K562 (cell line): ENCODE results near the gene BNIP3. TPM values are rescaled to one million over a fixed set of nuclear protein-coding genes. Genes with fewer than 3 reads are reported as not detected.

ENCODE experiments used
- ASH1L ChIP-seq: fragments of 450-650 bp; IDR thresholded peaks from 2 replicates; pipeline ENCODE4 v1.6.1; 2018; ENCODE audit warnings: borderline replicate concordance, mild to moderate bottlenecking, low read depth; ENCODE audit not compliant: partially characterized antibody
- BACH1 ChIP-seq: fragments of 200-800 bp; sonication (Bioruptor generic); IDR thresholded peaks from 2 replicates; pipeline ENCODE4 v1.6.1; 2016; ENCODE audit warnings: missing genetic modification characterization, missing compliant biosample characterization
- BDP1 ChIP-seq: IDR thresholded peaks from 3 replicates; pipeline ENCODE4 v1.6.1; 2011; ENCODE audit not compliant: insufficient read length, insufficient read depth
- CGGBP1 ChIP-seq: fragments of 250-450 bp; sonication (Bioruptor Pico); IDR thresholded peaks from 2 replicates; pipeline ENCODE4 v1.9.0; 2021; ENCODE audit warnings: mild to moderate bottlenecking
- CSDE1 ChIP-seq, 2 experiments: fragments of 450-650 bp; IDR thresholded peaks; 2 replicates each; pipeline ENCODE4 v1.6.1; 2016; ENCODE audit warnings: mild to moderate bottlenecking in 1 of 2
- ELF2 ChIP-seq: fragments of 250-450 bp; sonication (Bioruptor Pico); IDR thresholded peaks from 2 replicates; pipeline ENCODE4 v1.5.0; 2021; ENCODE audit warnings: mild to moderate bottlenecking
- FOXA3 ChIP-seq, 2 experiments: fragments of 450-650 bp in 1 of 2; sonication (generic) in 1 of 2; formaldehyde crosslinking; IDR thresholded peaks in 1 of 2; conservative IDR thresholded peaks in 1 of 2; 2 replicates each; pipeline versions ENCODE4 v1.4.0 to v1.8.0; 2020 to 2022; ENCODE audit warnings: mild to moderate bottlenecking in 2 of 2, missing genetic modification reagents in 1 of 2
- FOXK1 ChIP-seq: sonication (generic); formaldehyde crosslinking; IDR thresholded peaks from 2 replicates; pipeline ENCODE4 v1.8.0; 2022; ENCODE audit warnings: missing genetic modification reagents, mild to moderate bottlenecking, borderline replicate concordance
- GTF2B ChIP-seq: IDR thresholded peaks from 2 replicates; pipeline ENCODE4 v1.6.1; 2011; ENCODE audit not compliant: insufficient read length; ENCODE audit errors: extremely low read depth
- HMG20A ChIP-seq: fragments of 450-650 bp; formaldehyde crosslinking; conservative IDR thresholded peaks from 2 replicates; pipeline ENCODE4 v1.4.0; 2020; ENCODE audit warnings: mild to moderate bottlenecking, mixed read lengths
- KAT7 ChIP-seq: sonication (generic); formaldehyde crosslinking; IDR thresholded peaks from 2 replicates; pipeline ENCODE4 v1.8.0; 2022; ENCODE audit warnings: missing genetic modification reagents, mild to moderate bottlenecking, borderline replicate concordance
- KLF1 ChIP-seq: fragments of 450-650 bp; IDR thresholded peaks from 2 replicates; pipeline ENCODE4 v1.6.1; 2016; ENCODE audit warnings: missing genetic modification characterization, missing compliant biosample characterization
- NCOA6 ChIP-seq: fragments of 450-650 bp; IDR thresholded peaks from 2 replicates; pipeline ENCODE4 v1.6.1; 2017; ENCODE audit warnings: mild to moderate bottlenecking
- NR2C1 ChIP-seq, 2 experiments: fragments of 450-650 bp; IDR thresholded peaks; 2 replicates each; pipeline ENCODE4 v1.6.1; 2017; ENCODE audit warnings: mild to moderate bottlenecking in 2 of 2, antibody characterized with exemption in 1 of 2, inconsistent platforms in 1 of 2, missing compliant biosample characterization in 1 of 2, missing genetic modification characterization in 1 of 2
- PRDM10 ChIP-seq: fragments of 450-650 bp; IDR thresholded peaks from 2 replicates; pipeline ENCODE4 v1.6.1; 2018; ENCODE audit not compliant: partially characterized antibody
- SAP30 ChIP-seq: fragments of 200-600 bp; sonication (generic); IDR thresholded peaks from 2 replicates; pipeline ENCODE4 v1.6.1; 2012; ENCODE audit warnings: borderline replicate concordance, low read depth, mild to moderate bottlenecking, moderate library complexity, low read length, control low read depth, inconsistent platforms; ENCODE audit not compliant: insufficient read depth, poor library complexity, severe bottlenecking
- SNRNP70 ChIP-seq: fragments of 200-400 bp; formaldehyde crosslinking; optimal IDR thresholded peaks from 2 replicates; pipeline ENCODE3; 2017; ENCODE audit warnings: low read depth, low read length
- SOX6 ChIP-seq: fragments of 450-650 bp; IDR thresholded peaks from 2 replicates; pipeline ENCODE4 v1.6.1; 2014; ENCODE audit warnings: mild to moderate bottlenecking
- TEAD4 ChIP-seq, 2 experiments: sonication (generic) in 1 of 2; formaldehyde crosslinking in 1 of 2; IDR thresholded peaks; 2 replicates each; pipeline versions ENCODE4 v1.6.1 to v1.8.0; 2012 to 2022; ENCODE audit warnings: borderline replicate concordance in 1 of 2, inconsistent platforms in 1 of 2, low read length in 1 of 2, mild to moderate bottlenecking in 1 of 2, missing genetic modification reagents in 1 of 2
- TRIM28 ChIP-seq: fragments of 450-650 bp; IDR thresholded peaks from 2 replicates; pipeline ENCODE4 v1.6.1; 2017
- ZBTB1 ChIP-seq: sonication (generic); formaldehyde crosslinking; IDR thresholded peaks from 2 replicates; pipeline ENCODE4 v1.8.1; 2023; ENCODE audit warnings: missing genetic modification reagents, low read depth, mild to moderate bottlenecking, borderline replicate concordance
- ZBTB12 ChIP-seq: fragments of 250-450 bp; sonication (Bioruptor Pico); IDR thresholded peaks from 2 replicates; pipeline ENCODE4 v1.4.0; 2020
- ZNF76 ChIP-seq: fragments of 250-450 bp; sonication (Bioruptor Pico); IDR thresholded peaks from 2 replicates; pipeline ENCODE4 v1.4.0; 2020; ENCODE audit warnings: mild to moderate bottlenecking, moderate library complexity, borderline replicate concordance
- polyA plus RNA-seq, 8 experiments: library from polyadenylated mRNA; depleted of rRNA in 4 of 8; stranded (reverse) in 5 of 8; unstranded in 3 of 8; fragments of >200 nt; fragmentation: Nextera tagmentation in 2 of 8; fragmentation: Illumina TruSeq in 1 of 8; extraction: Ambion mirVana in 2 of 8; extraction: Trizol in 1 of 8; gene quantifications; 2 replicates each; pipeline versions ENCODE4 v1.2.1 to v1.2.3, GENCODE V29; 2011 to 2014; ENCODE audit warnings: inconsistent platforms in 1 of 8, missing spikeins in 1 of 8
- total RNA-seq, 7 experiments: library from RNA; depleted of rRNA in 6 of 7; stranded (reverse); fragments of >200 nt in 6 of 7; fragmentation: Illumina TruSeq in 2 of 7; extraction: Trizol in 2 of 7; gene quantifications; 2 replicates each; pipeline versions ENCODE4 v1.2.1 to v1.2.3, GENCODE V29; 2011 to 2021; ENCODE audit warnings: low replicate concordance in 1 of 7

The BNIP3 gene
- total and polyA plus RNA-seq, 9 of the 15 experiments (the other 6 are each of a cell fraction or from before 2014, with no cell fraction given), result 9.2 to 119 (median 42.2) TPM

GRCh38 chr10:132005147-132005546 is 23.4 kb upstream of the BNIP3 start (continued):
- TF ChIP-seq PRDM10 (no peak), ELF2 (no peak), FOXA3 (CRISPR knock-in tag; conservative IDR thresholded peaks at IDR 0.05 in 1 of 2, IDR thresholded peaks at IDR 0.05 in 1 of 2) (no peak), TRIM28 (peak; percentile 60; the same call in 1 of the 2 replicates), FOXK1 (CRISPR knock-in tag) (no peak), ASH1L (no peak), NR2C1 (IDR thresholded peaks at IDR 0.05) (no peak), NR2C1 (tag; IDR thresholded peaks at IDR 0.05) (no peak), GTF2B (no peak), ZBTB1 (CRISPR knock-in tag) (no peak), HMG20A (CRISPR knock-in tag) (no peak), KAT7 (CRISPR knock-in tag) (no peak), CGGBP1 (CRISPR knock-in tag) (no peak), KLF1 (tag) (no peak), ZNF76 (CRISPR knock-in tag) (no peak), BACH1 (tag) (no peak), BDP1 (no peak), CSDE1 (IDR thresholded peaks at IDR 0.05) (no peak), ZBTB12 (CRISPR knock-in tag) (no peak), SNRNP70 (no peak), NCOA6 (no peak), TEAD4 (IDR thresholded peaks at IDR 0.05; ENCODE audit: low read length) (no peak), TEAD4 (CRISPR knock-in tag; IDR thresholded peaks at IDR 0.05; ENCODE audit: borderline replicate concordance) (no peak), SAP30 (no peak), SOX6 (no peak)
